Measurements from ENCODE around the gene GCK.

Gene GCK

DNA sequence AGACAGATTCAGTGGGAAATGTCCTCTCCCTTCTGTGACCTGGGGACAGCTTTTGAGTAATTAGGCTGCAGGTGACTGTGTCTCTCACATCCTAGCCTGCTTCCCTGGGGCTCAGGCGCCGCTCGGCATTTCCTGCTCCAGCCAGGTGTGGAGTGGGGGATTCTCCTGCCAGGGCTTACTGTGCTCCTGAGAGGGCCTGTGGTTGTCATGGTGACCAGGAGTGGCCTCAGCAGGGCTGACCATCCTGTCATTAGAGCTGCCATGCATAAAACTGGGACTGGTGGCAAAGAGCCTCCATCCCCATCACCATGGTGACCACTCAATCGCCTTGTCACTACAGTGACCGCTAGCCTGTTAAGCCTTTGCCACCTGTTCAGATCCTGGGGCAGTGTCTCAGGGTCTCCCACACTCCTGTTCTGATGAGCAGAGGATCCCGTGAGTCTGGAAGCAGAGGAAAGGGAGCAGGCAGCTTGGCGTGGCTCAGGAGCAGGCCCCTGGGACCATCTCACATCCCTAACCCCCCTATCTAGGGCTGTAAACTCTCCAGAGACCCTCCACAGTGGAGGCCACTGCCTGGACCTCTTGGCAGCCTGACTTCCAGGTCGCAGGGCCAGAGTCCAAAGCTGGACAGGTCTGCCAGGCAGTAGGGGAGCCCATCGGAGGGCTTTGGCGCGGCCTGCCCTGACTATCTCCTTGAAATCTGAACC lies at the start of gene GCK:
GCK (minus strand) TSS at position 154 of the 707 bp plus-strand sequence. CDS start 486 bp downstream, outside the sequence.
- in situ Hi-C loops (cut with HindIII; ENCODE audit: low sequenced_read_pairs): no loop called here
- no peak for DNase-seq (ENCODE audit: low read depth)
- TF ChIP-seq CTCF (IDR thresholded peaks at IDR 0.05; ENCODE audit: low read depth, low read length, missing control alignments): no peak
- H3K4me3 ChIP-seq (ENCODE audit: low read depth, low read length): no peak within 1 kb of the TSS

GRCh38 chr7:44238116-44238695 lies 49.0 kb upstream of the GCK start:
- TF ChIP-seq CTCF (IDR thresholded peaks at IDR 0.05; ENCODE audit: low read depth, low read length, missing control alignments): no peak
- no peak for DNase-seq (ENCODE audit: low read depth)
- in situ Hi-C loops (cut with HindIII; ENCODE audit: low sequenced_read_pairs): loop anchor here (25.0 kb wide), 1 partner anchor 324 kb away; the partner anchor contains the start of gene DDX56
- H3K4me3 ChIP-seq (ENCODE audit: low read depth, low read length): no peak overlapping the region

GRCh38 chr7:44237696-44238095 lies 48.5 kb upstream of the GCK start:
- in situ Hi-C loops (cut with HindIII; ENCODE audit: low sequenced_read_pairs): loop anchor here (25.0 kb wide), 1 partner anchor 325 kb away; the partner anchor contains the start of gene DDX56
- H3K4me3 ChIP-seq (ENCODE audit: low read depth, low read length): no peak overlapping the region
- TF ChIP-seq CTCF (IDR thresholded peaks at IDR 0.05; ENCODE audit: low read depth, low read length, missing control alignments): no peak
- DNase-seq (ENCODE audit: low read depth): no peak

- in situ Hi-C loops (cut with HindIII; ENCODE audit: low sequenced_read_pairs): loop anchor here (25.0 kb wide), 1 partner anchor 326 kb away; the partner anchor contains the start of gene DDX56
- DNase-seq (ENCODE audit: low read depth): no peak
- no peak overlapping the region for H3K4me3 ChIP-seq (ENCODE audit: low read depth, low read length)
- no peak for TF ChIP-seq CTCF (IDR thresholded peaks at IDR 0.05; ENCODE audit: low read depth, low read length, missing control alignments)
These were observed 47.1 kb upstream of the GCK start for GRCh38 chr7:44236333-44236728.

DNA sequence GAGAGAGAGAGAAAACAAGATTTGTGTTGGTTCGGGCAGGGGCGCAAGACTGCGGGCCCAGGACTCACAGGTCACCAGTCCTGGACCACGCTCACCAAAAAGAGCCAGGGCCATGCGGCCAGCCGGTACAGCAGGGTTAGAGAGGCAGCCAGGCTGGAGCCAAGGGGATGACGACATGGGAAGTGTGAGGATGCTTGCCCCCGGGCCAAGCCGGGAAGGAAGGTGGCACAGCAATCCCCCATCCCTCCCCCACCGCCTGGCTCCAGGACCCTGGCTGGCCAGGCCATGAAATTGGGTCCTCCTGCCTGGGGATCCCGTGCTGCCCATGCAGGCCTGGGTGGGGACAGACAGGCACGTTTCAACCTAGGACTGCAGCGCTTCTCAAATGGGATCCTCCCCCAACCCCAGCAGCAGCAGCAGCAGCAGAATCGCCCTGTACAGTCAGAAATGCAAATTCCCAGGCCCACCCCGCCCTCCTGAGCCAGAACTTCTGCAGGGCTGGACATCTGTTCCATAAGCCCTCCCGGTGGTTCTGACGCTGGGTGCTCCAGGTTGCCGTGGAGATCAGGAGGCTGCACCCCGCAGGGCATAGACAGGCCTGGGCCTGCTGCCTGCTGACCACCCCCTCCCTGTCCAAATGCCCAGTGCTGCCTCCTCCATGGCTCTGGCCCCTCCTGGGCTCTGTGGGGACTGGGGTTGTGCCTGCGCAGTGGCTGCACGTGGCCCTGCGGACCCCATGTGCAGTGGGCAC lies 46.5 kb upstream of the GCK start:
- no peak for TF ChIP-seq CTCF (IDR thresholded peaks at IDR 0.05; ENCODE audit: low read depth, low read length, missing control alignments)
- no peak overlapping the region for H3K4me3 ChIP-seq (ENCODE audit: low read depth, low read length)
- no peak for DNase-seq (ENCODE audit: low read depth)
- in situ Hi-C loops (cut with HindIII; ENCODE audit: low sequenced_read_pairs): loop anchor here (25.0 kb wide), 1 partner anchor 327 kb away; the partner anchor contains the start of gene DDX56

DNA sequence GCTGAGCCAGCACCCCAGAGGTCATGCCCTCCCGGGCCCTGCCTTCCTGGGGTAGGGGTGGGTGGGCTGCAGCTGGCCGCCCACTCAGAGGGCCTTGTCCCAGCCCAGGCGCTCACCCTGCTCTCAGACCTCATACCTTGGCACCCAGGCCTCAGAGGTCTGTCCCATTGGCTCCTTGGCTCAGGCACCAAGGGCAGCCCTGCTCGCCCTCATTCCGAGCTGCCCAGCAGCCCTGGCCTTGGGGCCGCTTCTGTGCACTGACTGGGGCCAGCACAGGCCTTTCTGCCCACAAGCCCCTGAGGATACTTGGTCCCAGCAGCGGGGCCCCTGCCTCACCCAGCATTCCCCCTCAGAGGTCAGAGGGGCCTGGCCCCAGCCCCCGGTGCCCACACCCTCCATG lies 45.8 kb upstream of the GCK start:
- no peak for TF ChIP-seq CTCF (IDR thresholded peaks at IDR 0.05; ENCODE audit: low read depth, low read length, missing control alignments)
- in situ Hi-C loops (cut with HindIII; ENCODE audit: low sequenced_read_pairs): loop anchor here (25.0 kb wide), 1 partner anchor 327 kb away; the partner anchor contains the start of gene DDX56
- DNase-seq (ENCODE audit: low read depth): no peak
- no peak overlapping the region for H3K4me3 ChIP-seq (ENCODE audit: low read depth, low read length)

All from astrocyte of the cerebellum (primary cell).